Hepatocyte (in vitro differentiated cells): ENCODE results near the gene ITPR2.

Source experiments
- CTCF ChIP-seq: fragments of 200-600 bp; sonication (generic); IDR thresholded peaks from 2 replicates; pipeline ENCODE4 v1.5.1; 2016; ENCODE audit warnings: antibody characterized with exemption, mild to moderate bottlenecking; ENCODE audit not compliant: poor library complexity
- EZH2 ChIP-seq: fragments of 200-600 bp; sonication (generic); IDR thresholded peaks from 2 replicates; pipeline ENCODE4 v1.6.1; 2016; ENCODE audit warnings: antibody characterized with exemption, mild to moderate bottlenecking, borderline replicate concordance

- TF ChIP-seq CTCF (no peak), EZH2 (no peak)
These were observed 37.1 kb downstream of the ITPR2 start for GRCh38 chr12:26795910-26796309.
